HUDEP-2 (cell line): Measurements from ENCODE around the gene ZNF576.
"Not testable (repeated sequence)": the region's sequence is repeated elsewhere in the genome, so short reads cannot be mapped to it uniquely, and the experiment has no call there.

ENCODE experiments used
- DNase-seq, 76 experiments: peaks; one replicate each; lab custom pipeline; 2025; ENCODE audit not compliant: unreplicated experiment in 76 of 76; lab: John Stamatoyannopoulos, UW

The ZNF576 gene

DNA sequence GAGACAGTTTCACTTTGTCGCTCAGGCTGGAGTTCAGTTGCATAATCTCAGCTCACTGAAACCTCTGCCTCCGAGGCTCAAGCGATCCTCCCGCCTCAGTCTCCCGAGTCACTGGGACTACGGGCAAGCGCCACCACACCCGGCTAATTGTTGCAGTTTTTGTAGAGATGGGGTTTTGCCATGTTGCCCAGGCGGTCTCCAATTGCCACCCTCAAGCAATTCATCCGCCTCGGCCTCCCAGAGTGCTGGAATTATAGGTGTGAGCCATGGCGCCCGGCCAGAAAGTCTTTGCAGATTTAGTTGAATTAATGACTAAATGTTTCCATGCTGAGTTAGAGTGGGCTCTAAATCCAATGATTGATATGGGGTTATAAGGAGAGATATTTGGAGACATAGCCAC is 47.8 kb downstream of the ZNF576 start:
- DNase-seq, result no peak

DNA sequence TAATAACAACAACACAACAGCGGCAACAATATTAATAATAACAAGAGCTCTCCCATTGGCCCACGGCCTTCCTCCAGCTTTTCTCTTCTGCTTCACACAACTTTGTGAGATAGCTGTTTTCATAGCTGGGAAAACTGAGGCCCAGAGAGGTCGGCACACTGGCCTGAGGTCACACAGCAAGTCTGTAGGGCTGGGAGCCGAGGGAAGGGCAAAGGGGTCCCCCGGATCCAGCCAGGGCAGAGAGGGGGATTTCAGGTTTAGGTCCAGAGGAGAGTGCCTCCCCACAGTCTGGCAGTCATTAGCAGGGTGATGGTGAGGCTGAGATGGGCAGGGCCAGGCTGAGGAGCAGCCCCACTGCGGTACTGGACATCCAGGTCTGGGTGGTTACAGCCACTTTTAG is 52.2 kb downstream of the ZNF576 start:
- DNase-seq, result no peak

DNA sequence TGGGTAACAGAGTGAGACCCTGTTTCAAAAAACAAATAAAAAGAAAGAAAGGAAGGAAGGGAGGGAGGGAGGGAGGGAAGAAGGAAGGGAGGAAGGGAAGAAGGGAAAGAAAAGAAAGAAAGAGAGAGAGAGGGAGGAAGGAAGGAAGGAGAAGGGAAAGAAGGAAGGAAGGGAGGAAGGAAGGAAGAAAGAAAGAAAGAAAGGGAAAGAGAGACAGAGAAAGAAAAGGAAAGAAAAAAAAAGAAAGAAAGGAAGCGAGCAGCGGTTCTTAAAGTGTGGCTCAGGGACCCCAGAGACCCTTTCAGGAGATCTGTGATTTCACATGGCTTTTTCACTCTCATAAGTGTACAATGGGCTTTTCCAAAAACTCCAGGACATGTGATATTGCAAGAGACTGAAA is 53.1 kb downstream of the ZNF576 start:
- DNase-seq, result no peak

DNA sequence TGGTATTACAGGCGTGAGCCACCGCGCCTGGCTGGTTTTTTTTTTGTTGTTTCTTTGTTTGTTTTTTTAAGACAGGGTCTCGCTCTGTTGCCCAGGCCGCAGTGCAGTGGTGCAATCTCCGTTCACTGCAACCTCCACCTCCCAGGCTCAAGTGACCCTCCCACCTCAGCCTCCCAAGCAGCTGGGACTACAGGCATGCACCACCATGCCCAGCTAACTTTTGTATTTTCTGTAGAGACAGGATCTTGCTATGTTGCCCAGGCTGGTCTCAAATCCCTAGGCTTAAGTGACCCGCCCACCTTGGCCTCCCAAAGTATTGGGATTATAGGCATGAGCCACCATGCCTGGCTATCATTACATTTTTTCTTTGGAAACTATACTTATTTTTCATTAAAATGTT is 53.9 kb downstream of the ZNF576 start:
- not testable (repeated sequence) for DNase-seq
